Muscle layer of colon (tissue), 2 donors: ENCODE data around the gene PMFBP1.

ENCODE experiments used
- H3K27ac ChIP-seq: one replicate; pipeline ENCODE4 v1.7.0; 2013; ENCODE audit warnings: low read depth, mild to moderate bottlenecking, low read length, moderate library complexity
- H3K27me3 ChIP-seq, 2 donors: one replicate each; pipeline ENCODE4 v1.7.0; 2013; ENCODE audit warnings: low read length in 2 of 2, mild to moderate bottlenecking in 2 of 2; ENCODE audit not compliant: insufficient read depth in 2 of 2, control insufficient read depth in 1 of 2
- H3K36me3 ChIP-seq: one replicate; pipeline ENCODE4 v1.7.0; 2013; ENCODE audit warnings: mild to moderate bottlenecking, low read length; ENCODE audit not compliant: insufficient read depth
- H3K4me1 ChIP-seq: one replicate; pipeline ENCODE4 v1.7.0; 2013; ENCODE audit warnings: mild to moderate bottlenecking, low read length; ENCODE audit not compliant: insufficient read depth
- H3K4me3 ChIP-seq, 2 donors: one replicate each; pipeline ENCODE4 v1.7.0; 2013; ENCODE audit warnings: low read length in 2 of 2, low read depth in 1 of 2, mild to moderate bottlenecking in 1 of 2, moderate library complexity in 1 of 2
- H3K9ac ChIP-seq: one replicate; pipeline ENCODE4 v1.7.0; 2013; ENCODE audit warnings: low read length
- H3K9me3 ChIP-seq: one replicate; pipeline ENCODE4 v1.7.0; 2013; ENCODE audit warnings: mild to moderate bottlenecking, low read length
- donor health status: abdominal sarcoma.
- donor health status: Adenocarcinoma of cecum.

The PMFBP1 gene

DNA sequence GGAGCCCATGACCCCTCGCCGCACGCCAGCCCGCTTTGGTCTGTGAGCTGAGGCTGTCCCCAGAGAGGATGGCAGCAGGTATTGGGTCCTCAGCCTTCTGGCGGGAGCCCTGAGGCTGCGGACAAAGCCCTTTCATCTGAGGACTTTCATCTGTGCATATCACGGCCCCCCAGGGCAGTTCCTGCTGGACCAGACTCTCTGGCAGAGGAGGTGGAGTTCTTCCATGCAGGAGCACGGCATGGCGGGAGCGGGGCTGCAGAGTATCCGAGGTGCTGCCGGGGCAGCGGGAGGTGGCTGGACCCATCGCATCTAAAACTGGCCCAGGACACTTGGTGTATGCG is 59.5 kb downstream of the PMFBP1 start:
- Histone ChIP-seq H3K9me3 (no peaks in the 10 kb centered on the region), H3K36me3 (peaks cover 57% of the 10 kb centered on the region), H3K9ac (no peak overlapping the region), H3K27ac (no peak overlapping the region), H3K27me3 (no peaks in the 10 kb centered on the region), H3K4me1 (no peaks in the 10 kb centered on the region), H3K4me3 (no peak overlapping the region)

DNA sequence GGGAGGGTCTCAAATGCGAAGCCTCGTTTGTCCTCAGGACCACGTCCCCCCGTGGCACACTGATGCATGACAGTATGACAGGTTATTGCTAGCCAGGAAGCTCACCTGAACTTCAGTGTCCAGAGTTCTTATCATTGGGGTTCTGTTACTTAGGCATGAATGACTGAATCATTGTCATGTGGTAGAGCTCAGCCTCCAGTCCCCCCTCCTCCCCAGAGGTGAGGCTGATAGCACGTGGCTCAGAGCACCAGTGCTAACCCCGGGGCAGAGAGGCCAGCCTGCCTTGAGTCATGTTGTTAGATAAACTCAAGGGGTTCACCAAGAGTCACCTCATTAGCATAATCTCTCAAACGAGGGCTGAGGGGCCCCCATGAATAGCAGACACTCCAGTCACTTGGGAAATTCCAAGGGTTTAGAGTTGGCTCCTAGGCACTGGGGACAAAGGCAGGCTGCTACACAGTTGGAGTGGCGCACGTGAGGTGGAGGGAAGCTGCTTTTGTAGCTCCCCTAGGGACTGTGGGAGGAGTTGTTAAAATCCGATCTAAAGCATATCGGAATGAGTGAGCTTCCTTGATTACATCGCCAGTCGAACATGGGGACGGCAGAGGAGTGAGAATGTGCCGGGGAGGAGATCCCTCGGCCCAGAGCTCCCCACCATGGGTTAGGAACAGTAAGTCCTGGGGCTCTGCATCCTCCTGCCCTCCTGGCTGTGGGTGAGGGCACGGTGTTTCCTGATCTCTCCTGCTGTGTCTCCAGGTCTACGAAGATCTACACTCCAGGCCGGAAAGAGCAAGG is 60.1 kb downstream of the PMFBP1 start:
- Histone ChIP-seq H3K9ac (no peak overlapping the region), H3K9me3 (no peaks in the 10 kb centered on the region), H3K27ac (no peak overlapping the region), H3K4me1 (no peaks in the 10 kb centered on the region), H3K4me3 (no peak overlapping the region), H3K36me3 (peaks cover 63% of the 10 kb centered on the region), H3K27me3 (no peaks in the 10 kb centered on the region)

DNA sequence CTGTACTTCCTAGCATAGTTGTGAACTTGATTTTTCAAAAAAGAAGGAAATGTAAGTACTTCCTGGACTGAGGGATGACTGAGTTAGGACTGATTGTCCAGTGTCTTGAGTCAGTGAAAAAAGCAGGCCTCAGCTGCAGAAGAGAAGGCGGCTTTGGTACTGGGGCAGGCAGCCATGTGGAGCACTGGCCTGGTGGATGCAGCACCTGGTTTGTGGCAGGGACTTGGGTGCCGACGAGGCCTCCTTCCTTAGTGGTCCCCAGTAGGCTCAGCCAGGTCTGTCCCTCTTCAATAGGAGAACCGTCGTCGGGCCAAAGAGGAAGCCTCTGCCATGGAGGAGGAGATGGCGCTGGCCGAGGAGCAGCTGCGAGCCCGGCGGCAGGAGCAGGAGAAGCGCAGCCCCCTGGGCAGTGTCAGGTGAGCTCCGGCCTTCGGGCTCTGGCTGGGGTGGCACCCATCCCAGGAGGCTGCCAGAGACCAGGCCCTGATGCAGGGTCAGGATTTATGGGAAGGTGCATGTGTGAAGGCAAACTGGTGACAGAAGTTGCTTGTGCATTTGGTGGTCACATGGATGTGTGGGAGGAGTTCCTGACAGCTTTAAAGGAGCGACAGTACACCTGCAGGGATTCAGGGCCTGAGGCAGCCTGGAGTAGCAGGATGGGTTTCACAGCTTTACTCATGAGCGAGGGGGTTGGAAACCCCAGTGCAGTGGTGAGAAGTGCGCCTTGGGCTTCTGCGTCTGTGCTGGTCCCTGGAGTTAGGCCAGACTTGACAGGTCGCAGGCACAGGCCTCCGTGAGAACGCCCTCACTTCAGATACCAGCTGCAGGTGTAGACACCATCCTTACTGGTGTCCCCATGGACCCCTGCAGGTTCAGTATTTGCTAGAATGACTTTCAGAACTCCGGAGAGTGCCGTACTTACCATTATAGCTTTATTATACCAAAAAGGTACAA is 61.0 kb downstream of the PMFBP1 start:
- H3K27ac ChIP-seq = no peak overlapping the region
- peaks cover 69% of the 10 kb centered on the region for H3K36me3 ChIP-seq
- no peaks in the 10 kb centered on the region for H3K4me1 ChIP-seq
- H3K27me3 ChIP-seq = no peaks in the 10 kb centered on the region
- no peak overlapping the region for H3K9ac ChIP-seq
- no peaks in the 10 kb centered on the region for H3K9me3 ChIP-seq
- no peak overlapping the region for H3K4me3 ChIP-seq

DNA sequence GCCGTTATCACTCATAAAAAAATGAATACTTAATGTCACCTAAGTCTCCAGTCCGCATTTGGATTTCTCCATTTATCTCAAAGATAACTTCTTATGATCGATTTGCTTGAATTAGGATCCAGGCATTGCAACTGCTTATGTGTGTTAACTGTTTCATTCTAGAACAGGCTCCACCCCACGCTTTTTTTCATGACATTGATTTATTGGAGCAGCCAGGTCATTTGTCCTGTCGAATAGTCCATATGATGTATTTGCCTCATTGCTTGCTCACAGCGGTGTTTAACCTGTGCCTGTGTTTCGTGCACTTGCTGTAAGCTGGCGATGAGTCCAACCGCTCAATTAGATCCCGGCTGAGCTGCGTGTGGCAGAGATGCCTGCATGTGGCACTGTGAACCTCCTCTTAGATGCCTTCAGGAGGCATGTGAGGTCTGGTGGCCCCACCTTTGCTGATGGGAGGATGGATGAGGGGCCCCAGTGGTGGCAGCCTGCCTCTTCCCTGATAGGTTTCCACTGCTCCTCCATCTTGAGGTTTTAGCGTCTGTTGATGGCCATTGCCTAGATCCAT is 61.9 kb downstream of the PMFBP1 start:
- peaks cover 76% of the 10 kb centered on the region for H3K36me3 ChIP-seq
- no peak overlapping the region for H3K4me3 ChIP-seq
- H3K27me3 ChIP-seq = no peaks in the 10 kb centered on the region
- H3K27ac ChIP-seq = no peak overlapping the region
- H3K9me3 ChIP-seq = no peaks in the 10 kb centered on the region
- no peak overlapping the region for H3K9ac ChIP-seq
- no peaks in the 10 kb centered on the region for H3K4me1 ChIP-seq

DNA sequence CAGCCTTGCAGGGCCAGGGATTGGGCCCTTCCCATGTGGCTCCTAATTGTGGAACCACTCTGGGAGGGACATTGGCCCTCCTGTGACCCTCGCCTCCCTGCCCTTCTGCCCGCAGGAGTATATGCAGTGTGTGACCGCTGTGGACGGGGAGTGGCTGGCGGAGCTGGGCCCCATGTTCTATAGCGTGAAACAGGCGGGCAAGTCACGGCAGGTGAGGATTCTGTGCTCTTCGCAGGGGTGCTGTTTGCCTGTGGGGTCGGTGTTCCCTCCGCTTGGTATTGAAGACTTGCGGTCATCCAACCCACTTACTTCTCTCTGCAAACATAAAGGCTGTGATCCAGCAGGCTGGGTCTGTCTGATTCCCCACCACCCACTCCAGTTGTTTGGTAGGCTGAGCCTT is 62.7 kb downstream of the PMFBP1 start:
- Histone ChIP-seq H3K9ac (no peak overlapping the region), H3K27me3 (no peaks in the 10 kb centered on the region), H3K36me3 (peaks cover 83% of the 10 kb centered on the region), H3K4me3 (no peak overlapping the region), H3K27ac (no peak overlapping the region), H3K4me1 (no peaks in the 10 kb centered on the region), H3K9me3 (no peaks in the 10 kb centered on the region)

DNA sequence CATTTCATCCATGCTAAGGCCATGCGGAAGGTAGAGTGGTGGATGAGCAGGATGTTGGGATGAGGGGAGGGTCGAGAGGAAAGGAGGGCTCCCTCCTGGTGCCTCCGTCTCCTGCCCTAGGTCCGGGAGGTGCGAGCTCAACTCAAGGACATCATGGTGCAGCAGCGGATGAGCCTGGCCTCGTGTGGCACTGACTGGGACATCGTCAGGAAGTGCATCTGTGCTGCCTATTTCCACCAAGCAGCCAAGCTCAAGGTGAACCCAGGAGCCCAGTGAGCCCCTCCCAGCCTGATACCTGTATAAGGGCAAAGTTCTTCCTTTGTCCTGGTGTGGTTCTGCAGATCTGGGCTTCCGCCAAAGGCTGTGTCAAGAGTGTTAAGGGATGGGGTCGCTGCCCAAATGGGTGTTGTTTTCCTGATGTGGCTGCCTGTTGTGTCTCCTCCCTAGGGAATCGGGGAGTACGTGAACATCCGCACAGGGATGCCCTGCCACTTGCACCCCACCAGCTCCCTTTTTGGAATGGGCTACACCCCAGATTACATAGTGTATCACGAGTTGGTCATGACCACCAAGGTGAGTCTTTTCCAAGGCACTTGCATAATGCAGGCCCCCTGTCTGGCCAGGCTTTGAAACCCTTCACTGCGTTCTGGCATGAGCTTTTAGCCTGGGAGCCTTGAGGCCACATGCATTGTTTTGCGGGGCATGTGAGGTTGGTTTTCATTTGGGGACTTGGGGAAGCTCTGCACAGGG is 63.4 kb downstream of the PMFBP1 start:
- Histone ChIP-seq H3K27me3 (no peaks in the 10 kb centered on the region), H3K9ac (no peak overlapping the region), H3K9me3 (no peaks in the 10 kb centered on the region), H3K27ac (no peak overlapping the region), H3K4me1 (no peaks in the 10 kb centered on the region), H3K4me3 (no peak overlapping the region), H3K36me3 (peaks cover 91% of the 10 kb centered on the region)

DNA sequence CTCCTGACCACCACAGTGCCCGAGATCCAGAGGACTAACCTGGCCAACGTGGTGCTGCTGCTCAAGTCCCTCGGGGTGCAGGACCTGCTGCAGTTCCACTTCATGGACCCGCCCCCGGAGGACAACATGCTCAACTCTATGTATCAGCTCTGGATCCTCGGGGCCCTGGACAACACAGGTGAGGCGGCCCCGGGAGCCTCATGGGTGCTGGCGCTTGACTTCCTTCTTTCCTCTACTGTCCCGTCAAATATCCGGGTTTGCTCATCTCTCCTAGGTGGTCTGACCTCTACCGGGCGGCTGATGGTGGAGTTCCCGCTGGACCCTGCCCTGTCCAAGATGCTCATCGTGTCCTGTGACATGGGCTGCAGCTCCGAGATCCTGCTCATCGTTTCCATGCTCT is 64.6 kb downstream of the PMFBP1 start:
- no peaks in the 10 kb centered on the region for H3K9me3 ChIP-seq

DNA sequence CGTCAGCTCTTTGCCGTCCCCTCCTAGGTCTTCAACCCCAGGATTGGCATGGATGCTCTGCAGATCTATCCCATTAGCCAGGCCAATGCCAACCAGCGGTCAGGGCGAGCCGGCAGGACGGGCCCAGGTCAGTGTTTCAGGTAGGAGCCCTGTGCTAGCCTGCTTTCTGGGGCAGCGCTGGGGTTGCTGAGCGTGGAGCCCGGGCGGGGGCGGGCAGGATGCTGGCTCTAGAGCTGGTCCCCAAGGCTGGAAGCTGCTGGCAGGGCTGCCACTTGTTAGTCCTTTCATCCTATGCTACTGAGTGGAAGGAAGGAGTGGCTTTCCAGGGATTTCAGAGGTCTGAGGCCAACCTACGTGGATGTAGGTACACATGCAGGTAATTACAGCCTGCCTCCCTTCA is 66.0 kb downstream of the PMFBP1 start:
- no peaks in the 10 kb centered on the region for H3K4me1 ChIP-seq
- no peaks in the 10 kb centered on the region for H3K27me3 ChIP-seq
- no peaks in the 10 kb centered on the region for H3K9me3 ChIP-seq
- no peak overlapping the region for H3K9ac ChIP-seq
- H3K4me3 ChIP-seq = no peak overlapping the region
- no peak overlapping the region for H3K27ac ChIP-seq
- peaks cover 94% of the 10 kb centered on the region for H3K36me3 ChIP-seq

More for the DNA sequence above, 64.6 kb downstream of the PMFBP1 start:
- Histone ChIP-seq H3K9ac (no peak overlapping the region), H3K4me3 (no peak overlapping the region), H3K27ac (no peak overlapping the region), H3K4me1 (no peaks in the 10 kb centered on the region), H3K27me3 (no peaks in the 10 kb centered on the region), H3K36me3 (peaks cover 94% of the 10 kb centered on the region)

DNA sequence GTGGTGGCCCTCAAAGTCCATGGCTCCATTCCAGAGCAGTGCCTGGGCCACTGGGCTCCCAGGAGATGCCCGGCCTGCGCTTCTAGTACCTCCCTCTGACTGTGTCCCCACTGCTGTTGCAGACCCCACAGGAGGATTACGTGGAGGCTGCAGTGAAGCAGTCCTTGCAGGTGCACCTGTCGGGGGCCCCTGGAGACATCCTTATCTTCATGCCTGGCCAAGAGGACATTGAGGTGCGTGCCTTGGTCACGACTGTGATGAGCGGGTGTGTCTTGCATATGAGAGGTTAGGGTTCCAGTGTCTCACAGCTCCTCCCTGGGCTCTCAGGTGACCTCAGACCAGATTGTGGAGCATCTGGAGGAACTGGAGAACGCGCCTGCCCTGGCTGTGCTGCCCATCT is 67.0 kb downstream of the PMFBP1 start:
- no peak overlapping the region for H3K4me3 ChIP-seq
- H3K9ac ChIP-seq = no peak overlapping the region
- no peaks in the 10 kb centered on the region for H3K9me3 ChIP-seq
- no peak overlapping the region for H3K27ac ChIP-seq
- no peaks in the 10 kb centered on the region for H3K27me3 ChIP-seq
- H3K36me3 ChIP-seq = peaks cover 94% of the 10 kb centered on the region
- no peaks in the 10 kb centered on the region for H3K4me1 ChIP-seq

DNA sequence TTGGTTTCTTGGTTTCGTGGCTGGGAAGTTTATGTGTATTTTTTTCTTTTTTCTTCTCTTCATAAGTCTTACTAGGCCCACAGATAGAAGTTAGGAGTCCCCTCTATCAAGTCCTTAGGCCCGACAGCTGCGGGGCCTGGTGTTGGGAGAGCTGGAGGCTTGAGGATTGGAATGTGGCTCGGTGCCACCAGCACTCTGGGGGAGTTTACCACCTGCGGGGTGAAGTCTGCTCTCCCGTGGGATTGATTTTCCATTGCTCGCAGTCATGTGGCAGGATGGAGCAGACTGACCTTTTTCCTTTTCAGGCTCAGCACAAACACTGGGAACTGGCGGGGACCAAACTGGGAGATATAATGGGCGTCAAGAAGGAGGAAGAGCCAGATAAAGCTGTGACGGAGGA is 70.8 kb downstream of the PMFBP1 start:
- Histone ChIP-seq H3K9me3 (no peaks in the 10 kb centered on the region), H3K27me3 (no peaks in the 10 kb centered on the region), H3K9ac (no peak overlapping the region), H3K4me1 (no peaks in the 10 kb centered on the region), H3K36me3 (peaks cover 92% of the 10 kb centered on the region), H3K27ac (no peak overlapping the region), H3K4me3 (no peak overlapping the region)

DNA sequence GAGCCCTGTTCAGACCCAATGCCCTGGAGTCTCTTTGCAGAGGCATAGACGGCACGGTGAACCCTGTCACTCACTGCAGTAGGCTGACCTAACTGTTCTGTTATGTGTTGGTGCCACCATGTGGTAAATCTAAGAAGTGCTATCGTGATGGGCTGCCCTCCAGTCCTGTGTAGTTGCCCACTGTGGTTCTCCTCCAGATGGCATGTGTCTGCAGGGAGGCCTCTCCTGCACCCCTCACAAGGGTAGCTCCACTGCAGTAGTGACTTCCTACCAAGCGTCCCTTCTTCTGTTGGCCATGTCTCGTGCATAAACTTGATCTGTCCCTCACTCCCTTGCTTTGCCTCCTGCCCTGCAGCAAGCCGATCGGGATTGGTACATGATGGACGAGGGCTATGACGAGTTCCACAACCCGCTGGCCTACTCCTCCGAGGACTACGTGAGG is 72.6 kb downstream of the PMFBP1 start:
- H3K27ac ChIP-seq = no peak overlapping the region
- H3K36me3 ChIP-seq = peaks cover 83% of the 10 kb centered on the region
- no peak overlapping the region for H3K9ac ChIP-seq
- H3K4me1 ChIP-seq = peaks cover 13% of the 10 kb centered on the region
- no peak overlapping the region for H3K4me3 ChIP-seq
- no peaks in the 10 kb centered on the region for H3K9me3 ChIP-seq
- no peaks in the 10 kb centered on the region for H3K27me3 ChIP-seq
